GM11168 (cell line): ENCODE results near the gene TGM2.

Experiments
- in situ Hi-C: fragments of 300-500 bp; cut with MboI; formaldehyde crosslinking; loops from one replicate; pipeline ENCODE4 v1.12.0; 2022; ENCODE audit warnings: low sequenced_read_pairs; ENCODE audit not compliant: unreplicated experiment

TGM2 gene

DNA sequence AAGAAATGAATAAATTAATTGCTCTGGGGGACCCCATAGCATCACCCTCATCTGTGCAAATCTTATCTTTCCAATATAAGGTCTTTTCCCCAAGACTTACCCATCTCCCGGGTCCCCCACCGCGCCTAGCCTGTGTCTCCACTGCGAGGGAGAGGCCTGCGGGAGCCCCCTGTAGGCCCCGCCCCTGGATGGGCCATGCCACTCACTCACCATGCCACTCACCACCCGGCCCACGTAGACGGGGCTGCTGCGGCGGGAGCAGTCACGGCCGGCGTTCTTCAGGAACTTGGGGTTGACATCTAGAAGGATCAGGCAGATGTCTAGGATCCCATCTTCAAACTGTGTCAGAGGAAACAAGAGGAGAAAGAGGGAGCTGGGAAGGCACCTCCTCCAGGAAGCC is 17.3 kb downstream of the TGM2 start:
- in situ Hi-C loops: no loop called here

DNA sequence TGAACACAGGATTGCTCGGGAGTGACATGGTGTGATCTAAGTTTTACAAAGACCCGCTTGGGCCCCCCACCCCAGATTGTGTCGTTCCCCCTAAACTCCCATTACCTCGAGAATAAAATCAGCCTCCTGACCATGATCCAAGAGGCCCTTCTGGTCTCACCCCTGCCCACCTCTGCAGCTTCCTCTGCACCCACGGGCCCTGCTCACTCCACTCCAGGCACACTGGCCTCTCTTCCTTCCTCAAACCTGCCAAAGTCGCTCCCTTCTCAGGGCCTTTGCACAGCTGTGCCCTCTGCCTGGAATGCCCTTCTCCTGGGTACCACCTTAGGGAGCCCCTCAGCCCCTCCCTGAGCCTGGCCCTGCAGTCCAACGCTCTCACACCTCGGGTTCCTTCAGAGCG is 17.9 kb downstream of the TGM2 start:
- in situ Hi-C loops: no loop called here

DNA sequence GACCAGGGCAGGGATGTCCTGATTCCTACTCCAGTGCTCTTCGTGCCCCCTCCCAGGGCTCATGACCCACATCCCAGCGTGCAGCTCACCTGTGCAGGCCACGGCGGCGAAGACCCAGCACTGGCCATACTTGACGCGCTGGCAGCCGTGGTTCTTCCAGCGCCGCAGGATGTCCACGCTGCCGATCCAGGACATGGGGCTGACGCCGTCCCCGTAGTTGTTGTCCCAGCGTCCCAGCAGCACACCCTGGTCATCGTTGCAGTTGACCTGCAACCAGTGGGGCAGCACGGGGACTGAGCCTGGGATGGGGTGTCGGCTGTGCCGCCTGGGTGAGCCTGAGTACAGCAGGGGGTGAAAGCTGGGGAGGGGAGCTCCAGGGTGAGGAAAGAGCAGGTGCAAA is 18.4 kb downstream of the TGM2 start:
- in situ Hi-C loops: no loop called here

DNA sequence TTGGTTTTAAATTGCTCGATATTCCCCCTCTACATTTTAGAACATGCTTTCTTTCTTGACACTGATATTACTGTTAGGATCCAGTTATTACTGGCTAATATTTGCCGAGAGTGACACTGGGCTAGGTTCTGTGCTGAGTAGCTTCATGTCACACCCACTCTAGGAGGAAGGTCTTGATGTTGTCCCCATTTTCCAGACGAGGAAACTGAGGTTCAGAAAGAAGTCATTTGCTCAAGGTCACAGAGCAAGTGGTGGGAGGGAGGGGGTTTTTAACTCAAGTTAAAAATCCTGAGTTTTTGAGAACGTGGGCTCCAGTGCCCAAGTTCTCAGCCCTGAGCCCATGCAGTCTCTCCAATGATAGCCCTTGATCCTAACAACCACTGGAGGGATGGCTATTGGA is 18.9 kb downstream of the TGM2 start:
- in situ Hi-C loops: no loop called here

DNA sequence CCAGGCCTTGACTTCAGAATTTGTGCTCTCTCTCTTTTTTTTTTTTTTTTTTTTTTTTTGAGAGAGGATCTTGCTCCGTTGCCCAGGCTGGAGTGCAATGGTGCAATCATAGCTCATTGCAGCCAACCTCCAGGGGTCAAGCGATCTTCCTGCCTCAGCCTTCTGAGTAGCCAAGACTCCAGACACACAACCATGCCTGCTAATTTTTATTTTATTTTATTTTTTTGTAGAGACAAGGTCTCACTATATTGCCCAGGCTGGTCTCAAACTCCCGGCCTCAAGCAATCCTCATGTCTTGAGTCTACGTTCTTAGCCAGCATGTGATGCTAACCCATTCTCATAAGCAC is 19.4 kb downstream of the TGM2 start:
- in situ Hi-C loops: no loop called here

DNA sequence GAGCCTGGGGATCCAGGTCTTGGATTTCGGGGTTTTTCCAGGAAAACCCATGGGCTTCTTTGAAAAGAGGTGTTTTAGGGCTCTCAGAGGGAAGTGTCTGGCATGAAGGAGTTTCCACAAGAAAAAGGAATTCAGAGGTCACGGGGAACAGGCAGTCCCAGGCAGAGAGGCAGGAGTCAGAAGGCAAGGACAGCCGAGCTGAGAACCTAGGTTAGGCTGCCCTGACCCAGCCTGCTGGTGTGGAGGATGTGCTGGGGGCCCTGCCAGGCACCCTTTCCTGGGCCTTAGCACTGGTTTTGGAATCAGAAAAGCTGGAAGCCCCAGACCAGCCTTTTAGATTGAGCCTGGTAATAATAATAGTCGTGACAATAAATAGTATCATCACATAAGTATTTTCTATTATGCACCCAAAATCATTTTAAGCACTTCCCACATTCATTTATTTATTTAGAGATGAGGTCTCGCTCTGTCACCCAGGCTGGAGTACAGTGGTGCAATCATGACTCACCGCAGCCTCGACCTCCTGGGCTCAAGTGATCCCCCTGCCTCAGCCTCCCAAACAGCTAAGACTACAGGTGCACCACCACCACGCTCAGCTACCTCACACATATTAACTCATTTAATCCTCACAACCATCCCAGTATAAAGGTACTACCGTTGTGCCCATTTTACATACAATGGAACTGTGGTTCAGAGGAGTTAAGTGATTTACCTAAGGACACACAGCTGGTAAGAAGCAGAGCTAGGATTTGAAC is 19.9 kb downstream of the TGM2 start:
- in situ Hi-C loops: no loop called here

DNA sequence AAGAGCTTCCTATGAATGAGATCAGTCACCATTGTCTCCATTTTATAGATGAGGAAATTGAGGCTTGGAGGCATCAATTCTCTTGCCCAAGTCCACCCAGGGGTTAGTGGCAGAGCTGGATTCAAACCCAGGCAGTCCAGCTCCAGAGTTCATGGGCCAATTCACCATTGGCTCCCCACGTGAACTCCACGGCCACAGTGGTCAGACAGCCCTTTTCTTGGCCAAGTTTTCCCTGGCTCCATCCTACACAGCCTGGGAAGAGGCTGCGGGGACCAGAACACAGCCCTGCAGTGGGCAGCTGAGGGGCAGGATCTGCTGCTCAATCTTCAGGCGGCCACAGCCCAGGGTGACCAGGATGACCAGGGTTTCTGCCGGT is 20.5 kb downstream of the TGM2 start:
- in situ Hi-C loops: no loop called here

DNA sequence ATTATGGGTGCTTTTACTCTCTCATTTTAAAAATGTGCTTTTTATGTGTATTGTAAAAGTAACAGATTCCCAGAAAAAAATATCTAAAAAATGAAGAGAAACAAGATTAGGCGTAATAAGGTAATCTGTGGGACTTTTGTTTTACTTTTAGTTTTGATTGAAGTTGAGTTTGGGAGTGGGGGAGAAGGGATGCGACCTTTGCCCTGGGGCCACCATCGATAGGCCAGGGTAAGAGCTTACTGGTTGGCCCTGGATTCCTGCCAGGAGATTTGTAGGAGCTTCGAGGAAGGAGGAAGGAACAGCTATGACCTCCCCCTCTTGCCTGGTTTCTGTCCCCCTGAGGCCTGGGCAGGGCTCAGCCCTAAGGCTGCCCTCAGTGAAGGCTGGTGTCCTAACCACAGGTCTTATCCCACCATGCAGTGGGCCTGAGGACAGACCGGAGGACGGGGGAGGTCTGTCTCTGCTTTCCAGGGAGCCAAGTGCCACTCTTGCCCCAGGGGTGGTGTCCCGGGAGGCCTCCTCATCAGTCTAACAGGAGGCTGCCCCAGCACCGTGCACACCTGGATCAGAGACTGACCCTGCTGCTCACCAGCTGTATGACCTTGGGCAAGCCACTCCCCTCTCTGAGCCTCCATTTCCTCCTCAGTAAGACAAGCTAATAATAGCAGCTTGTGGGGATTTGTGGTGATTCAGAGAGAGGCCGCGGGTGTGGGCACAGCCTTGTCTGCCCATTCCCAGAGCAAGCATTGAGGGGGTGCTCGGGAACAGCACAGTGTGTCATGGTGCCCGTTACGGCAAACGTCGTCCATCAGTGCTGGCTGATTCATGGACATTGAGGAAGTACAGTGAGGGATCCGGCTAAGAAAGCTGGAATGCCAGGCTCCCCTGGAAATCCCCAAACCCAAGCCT is 21.2 kb downstream of the TGM2 start:
- in situ Hi-C loops: no loop called here

DNA sequence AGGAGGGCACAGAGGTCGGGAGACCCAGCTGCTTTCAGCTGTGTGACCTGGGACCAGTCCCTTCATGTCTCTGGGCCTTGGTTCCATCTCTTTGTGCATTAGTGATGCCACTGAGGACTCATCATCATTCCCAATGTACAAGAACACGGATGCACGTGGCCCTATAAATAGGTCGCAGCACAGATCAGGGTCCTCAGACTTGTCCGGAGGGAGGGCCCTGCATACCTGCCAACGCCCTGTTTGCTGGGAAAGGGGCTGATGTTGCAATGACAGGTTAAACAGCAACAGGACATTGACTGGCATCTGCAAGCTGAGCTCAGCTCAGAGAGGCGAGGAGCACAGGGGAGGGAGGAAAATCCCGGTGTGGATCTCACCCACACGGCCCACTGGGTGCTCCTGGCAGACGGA is 21.8 kb downstream of the TGM2 start:
- in situ Hi-C loops: no loop called here

DNA sequence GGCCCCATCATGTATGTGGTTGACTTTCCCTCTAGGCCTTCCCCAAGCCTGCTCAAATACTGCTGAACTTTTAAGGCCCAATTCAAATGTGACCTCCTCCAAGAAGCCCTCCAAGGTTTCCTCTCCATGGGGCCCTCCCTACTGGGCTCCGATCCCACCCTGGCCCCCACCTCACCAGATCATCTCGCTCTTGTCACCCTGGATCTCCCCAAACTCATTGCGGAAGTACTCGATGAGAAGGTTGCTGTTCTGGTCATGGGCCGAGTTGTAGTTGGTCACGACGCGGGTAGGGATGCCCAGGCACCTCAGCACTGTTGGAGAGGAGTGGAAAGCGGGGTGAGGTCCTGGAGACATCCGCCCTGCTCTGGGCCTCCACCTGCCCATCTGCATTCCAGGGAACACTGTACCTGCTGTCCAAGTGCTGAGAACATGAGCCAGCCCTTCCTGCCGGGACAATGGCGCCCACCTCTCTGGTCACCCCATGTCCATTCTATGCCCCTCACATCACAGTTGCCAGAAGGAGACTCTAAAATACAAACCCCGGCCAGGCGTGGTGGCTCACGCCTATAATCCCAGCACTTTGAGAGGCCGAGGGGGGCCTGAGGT is 23.1 kb downstream of the TGM2 start:
- in situ Hi-C loops: no loop called here

DNA sequence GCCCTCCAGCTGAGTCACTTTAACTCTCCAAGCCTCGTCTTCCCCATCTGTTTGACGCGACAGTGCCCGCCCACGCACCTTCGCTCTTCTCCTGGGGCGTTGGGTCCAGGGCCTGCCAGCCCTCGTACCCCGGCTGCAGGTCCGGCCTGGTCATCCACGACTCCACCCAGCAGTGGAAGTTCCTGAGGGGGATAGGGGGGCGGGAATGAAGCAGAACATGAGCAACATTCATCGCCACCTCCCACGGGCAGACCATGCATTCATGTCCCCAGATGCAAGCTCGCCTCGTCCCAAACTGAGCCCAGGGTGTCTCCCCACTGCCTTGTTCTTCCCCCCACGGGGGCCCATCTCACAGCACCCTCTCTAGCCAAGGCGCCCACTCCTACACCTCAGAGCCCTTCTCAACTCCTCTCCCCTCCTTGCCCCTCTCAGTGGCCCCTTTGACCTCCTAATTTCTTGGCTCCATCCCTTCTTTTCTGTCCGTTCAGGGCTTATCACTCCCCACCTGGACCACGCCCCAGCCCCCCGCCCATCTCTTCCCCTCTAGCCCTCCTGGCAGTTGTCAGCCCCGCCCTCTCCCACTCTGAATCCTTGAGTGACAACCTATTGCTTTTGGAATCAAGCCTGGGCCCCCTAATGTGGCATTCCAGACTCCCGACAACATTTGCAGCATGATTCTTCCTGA is 23.7 kb downstream of the TGM2 start:
- in situ Hi-C loops: no loop called here

DNA sequence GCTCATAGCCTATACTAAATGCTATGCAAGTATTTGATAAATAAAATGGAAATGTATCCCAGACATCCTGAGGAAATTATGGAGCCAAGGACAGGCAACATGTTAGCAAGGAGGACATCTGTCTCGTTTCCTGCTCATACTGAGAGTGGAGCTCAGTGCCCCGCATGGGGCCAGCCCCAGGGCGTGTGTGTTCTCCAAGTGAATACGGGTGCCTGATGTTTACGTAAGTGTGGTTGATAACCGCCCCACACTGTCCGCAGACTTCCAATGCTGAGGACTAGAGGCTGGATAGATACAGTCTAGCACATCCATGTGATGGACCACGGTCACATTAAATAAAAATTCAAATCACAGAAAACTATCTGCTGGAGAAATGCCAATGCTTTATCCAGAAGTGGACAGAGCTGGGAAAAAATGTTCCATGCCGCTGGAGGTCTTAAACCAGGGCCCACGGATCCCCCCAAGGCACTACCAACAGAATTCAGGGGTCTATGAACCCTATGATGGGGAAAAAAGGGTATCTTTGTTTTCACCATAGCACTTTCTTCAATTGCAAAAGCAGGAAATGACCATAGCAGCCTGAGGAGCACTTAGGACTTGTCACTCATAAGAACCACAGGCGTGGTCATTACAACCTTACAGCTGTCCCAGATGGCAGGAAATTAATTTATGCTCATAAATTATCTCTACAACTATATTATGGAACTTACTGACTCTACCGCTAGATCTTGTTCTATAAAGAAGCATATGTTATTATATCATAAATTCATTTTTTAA is 24.9 kb downstream of the TGM2 start:
- in situ Hi-C loops: no loop called here

DNA sequence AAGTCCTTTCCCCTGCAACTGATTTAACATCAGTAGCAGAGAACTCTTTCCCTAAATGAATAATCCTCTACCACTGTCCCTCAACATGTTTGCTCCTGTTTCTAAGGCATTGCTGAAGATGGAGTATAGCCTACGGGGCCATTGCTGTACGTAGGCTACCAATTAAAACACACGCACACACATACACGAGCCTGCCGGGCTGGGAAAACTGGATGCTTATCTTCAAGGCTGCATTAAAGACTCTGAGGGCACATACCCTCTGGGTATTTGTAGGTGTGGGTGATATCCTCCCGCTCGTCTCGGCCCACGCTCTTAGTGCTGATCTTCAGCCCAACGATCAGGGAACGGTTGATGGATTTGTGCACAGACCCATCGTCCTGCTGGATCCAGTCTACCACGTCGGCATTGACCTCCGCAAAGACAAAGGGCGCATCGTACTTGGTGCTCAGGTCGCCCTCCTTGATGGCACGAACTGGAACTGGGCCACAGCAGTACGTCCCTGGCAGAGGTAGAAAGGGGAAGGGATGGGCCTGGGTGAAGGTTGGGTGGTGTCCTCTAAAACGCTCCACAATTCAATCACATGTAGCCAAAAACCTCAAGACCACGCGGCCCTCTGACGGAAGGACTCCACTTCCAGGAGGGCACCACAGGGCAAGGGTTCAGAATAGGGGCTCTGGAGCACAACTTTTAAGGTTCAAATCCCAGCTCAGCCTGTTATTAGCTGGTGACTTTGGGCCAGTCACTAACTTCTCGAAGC is 25.7 kb downstream of the TGM2 start:
- in situ Hi-C loops: no loop called here

DNA sequence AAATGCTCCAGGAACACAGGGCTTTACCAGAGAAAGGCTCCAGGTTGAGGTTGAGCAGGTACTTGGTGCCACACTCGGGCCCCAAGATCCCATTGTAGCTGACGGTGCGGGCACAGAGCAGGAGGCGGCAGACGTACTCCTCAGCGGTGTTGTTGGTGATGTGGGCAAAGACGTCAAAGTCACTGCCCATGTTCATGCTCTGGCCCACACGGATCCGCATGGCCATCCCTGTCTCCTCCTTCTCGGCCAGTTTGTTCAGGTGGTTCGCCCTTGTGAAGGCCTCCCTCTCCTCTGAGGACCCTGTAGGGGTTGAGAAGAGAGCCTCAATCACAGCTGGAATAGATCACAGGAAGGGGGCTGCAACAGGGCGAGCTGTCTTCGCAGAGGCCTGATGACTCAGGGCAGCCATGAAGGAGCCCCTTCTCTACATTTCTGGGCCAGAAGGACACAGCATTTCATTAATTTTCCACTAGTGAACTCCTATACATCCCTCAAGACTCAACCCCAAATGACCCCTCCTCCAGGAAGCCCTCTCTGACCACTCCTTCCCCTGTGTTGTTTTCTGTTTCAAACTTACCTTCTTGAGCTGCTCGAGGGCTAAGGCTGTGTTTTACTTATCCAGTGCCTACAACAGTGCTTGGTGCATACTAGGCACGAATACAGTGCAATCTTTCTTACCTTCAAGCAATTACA is 26.8 kb downstream of the TGM2 start:
- in situ Hi-C loops: no loop called here

DNA sequence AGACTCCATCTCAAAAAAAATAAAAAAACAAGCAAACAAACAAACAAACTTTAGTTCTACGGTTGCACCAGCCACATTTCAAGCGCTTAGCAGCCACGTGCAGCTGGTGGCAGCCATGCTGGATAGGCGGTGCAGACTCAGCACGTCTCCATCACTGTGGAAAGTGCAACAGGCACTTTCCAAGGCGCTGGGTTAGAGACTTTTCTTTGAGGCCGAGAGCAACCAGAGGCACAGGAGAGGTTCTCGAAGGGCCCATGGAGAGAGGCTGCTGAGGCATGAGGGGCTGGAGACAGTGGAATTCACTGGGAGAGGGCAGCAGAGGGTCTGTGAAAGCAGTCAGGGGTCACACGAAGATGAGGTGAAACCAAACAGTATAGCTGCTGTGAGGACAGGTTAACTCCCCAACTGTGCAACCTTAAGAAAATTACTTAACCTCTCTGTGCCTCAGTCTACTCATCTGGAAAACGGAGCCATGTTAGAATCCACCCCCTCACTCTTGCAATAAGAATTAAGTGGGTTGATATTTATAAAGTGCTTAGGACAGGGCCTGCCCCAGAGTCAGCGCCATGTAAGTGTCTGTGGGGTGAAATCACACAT is 27.5 kb downstream of the TGM2 start:
- in situ Hi-C loops: no loop called here

DNA sequence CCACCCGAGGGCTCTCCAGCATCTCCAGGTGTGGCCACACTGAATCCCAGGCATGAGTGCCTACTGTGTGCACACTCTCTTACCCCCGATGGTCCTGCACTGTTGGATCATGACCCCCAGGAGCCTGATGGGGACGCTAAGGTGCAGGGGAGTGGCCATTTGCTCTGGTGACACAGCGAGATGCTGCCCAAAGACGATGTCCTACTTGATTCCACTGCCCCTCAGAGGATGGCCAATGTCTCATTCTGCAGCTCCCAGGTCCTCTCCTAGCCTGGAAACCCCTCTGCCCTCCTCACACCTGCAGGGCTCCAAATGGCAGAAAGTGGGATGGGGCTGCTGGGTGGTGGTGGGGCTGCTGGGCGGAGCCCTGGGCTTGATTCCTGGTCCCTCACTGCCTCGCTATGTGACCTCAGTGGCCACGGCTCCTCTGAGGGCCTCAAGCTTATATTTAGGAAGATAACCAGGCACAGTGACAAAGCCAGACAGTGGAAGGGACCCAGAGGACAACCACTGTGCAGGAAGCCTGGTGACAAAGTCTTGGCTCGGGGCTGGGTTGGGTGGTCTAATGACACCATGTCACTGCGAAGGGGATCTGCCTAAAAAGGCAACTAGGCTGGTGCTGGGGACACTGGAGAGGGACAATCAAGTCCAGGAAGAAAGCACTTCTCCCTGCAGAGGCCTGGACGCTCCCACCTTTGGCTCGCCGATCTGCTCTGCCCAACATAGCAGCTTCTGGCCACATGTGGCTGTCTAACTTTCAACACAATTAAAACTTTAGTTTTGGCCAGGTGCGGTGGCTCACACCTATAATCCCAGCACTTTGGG is 28.4 kb downstream of the TGM2 start:
- in situ Hi-C loops: no loop called here

DNA sequence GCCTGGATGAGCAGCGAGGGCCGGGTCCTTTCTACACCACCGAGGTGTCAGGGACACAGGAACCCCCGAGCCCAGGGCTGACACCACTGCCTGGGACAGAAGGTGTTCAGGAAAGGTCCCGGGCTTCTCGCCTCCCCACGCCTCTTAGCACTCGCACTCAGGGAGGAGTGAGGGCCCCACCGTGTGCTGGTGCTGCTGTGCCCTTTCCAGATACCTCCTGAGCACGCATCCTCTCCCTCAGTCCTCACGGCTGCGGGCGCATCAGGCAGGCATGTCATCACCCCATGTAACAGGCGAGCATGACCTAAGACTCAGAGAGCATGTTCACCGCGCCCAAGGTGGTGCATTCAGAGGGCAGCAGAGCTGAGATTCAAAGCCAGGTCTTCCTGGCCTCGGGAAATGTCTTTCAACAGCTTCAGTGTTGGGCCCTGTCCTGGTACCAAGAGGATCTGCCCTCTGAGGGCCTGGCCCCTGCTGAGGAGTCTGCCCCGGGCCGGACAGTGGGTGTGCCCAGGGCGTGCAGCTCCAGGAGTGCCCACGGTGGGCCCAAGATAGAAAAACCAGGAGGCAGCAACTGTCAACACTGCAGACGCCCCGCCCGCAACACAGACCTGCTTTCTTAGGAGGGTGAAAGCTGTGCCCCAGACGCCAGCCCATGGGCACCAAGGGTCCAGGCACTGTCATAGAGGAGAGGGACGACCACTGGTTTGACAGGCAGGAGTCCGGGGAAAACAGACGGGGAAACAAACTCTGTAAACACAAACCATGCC is 29.2 kb downstream of the TGM2 start:
- in situ Hi-C loops: no loop called here
